SU-DHL-6 (cell line): Measurements from ENCODE around the gene SFMBT2.

ENCODE experiments used
- H2AFZ ChIP-seq: fragments of 200-600 bp; sonication (generic); 2 replicates; pipeline ENCODE4 v1.6.1; 2014; ENCODE audit warnings: low read depth, mild to moderate bottlenecking, moderate library complexity, mixed read lengths, antibody characterized with exemption, low read length; ENCODE audit not compliant: severe bottlenecking
- H3F3A ChIP-seq: fragments of 200-600 bp; shearing (Covaris generic); 2 replicates; pipeline ENCODE4 v1.6.0; 2016; ENCODE audit warnings: antibody characterized with exemption, mild to moderate bottlenecking; ENCODE audit not compliant: insufficient read depth
- H3K27ac ChIP-seq: fragments of 200-600 bp; sonication (generic); 2 replicates; pipeline ENCODE4 v1.5.1; 2016; ENCODE audit warnings: low read depth, mild to moderate bottlenecking, low read length, moderate library complexity, mixed read lengths
- H3K27me3 ChIP-seq: fragments of 200-600 bp; sonication (generic), shearing (Covaris generic); 2 replicates; pipeline ENCODE4 v1.6.0; 2014; ENCODE audit warnings: mild to moderate bottlenecking, low read length
- H3K36me3 ChIP-seq: fragments of 200-600 bp; sonication (generic); 2 replicates; pipeline ENCODE4 v1.6.1; 2014; ENCODE audit warnings: mild to moderate bottlenecking, low read length, mixed read lengths
- H3K4me2 ChIP-seq: fragments of 300-600, 200-600 bp; shearing (Covaris generic), sonication (generic); 2 replicates; pipeline ENCODE4 v1.6.0; 2014; ENCODE audit warnings: low read length, low read depth, mild to moderate bottlenecking; ENCODE audit not compliant: poor library complexity, severe bottlenecking
- H3K4me3 ChIP-seq: fragments of 200-600 bp; sonication (generic); 2 replicates; pipeline ENCODE4 v1.5.1; 2014; ENCODE audit warnings: antibody characterized with exemption, low read length, mild to moderate bottlenecking, mixed read lengths; ENCODE audit not compliant: insufficient read depth, poor library complexity, severe bottlenecking
- H3K79me2 ChIP-seq: fragments of 200-600 bp; sonication (generic); 2 replicates; pipeline ENCODE4 v1.6.1; 2014; ENCODE audit warnings: mild to moderate bottlenecking, low read length, moderate library complexity; ENCODE audit not compliant: insufficient read depth
- H3K9ac ChIP-seq: fragments of 200-600 bp; sonication (generic); 2 replicates; pipeline ENCODE4 v1.7.0; 2014; ENCODE audit warnings: mild to moderate bottlenecking, low read length
- H3K9me2 ChIP-seq: fragments of 200-600 bp; sonication (generic); replicated peaks from 2 replicates; pipeline ENCODE4 v1.6.1; 2014; ENCODE audit warnings: low read length; ENCODE audit not compliant: insufficient read depth
- H3K9me3 ChIP-seq: fragments of 200-600 bp; sonication (generic); 2 replicates; pipeline ENCODE4 v1.6.1; 2014; ENCODE audit warnings: low read length, mixed read lengths; ENCODE audit not compliant: insufficient read depth
- H4K20me1 ChIP-seq: fragments of 200-600 bp; sonication (generic); 2 replicates; pipeline ENCODE4 v1.6.1; 2014; ENCODE audit warnings: low read depth, mild to moderate bottlenecking, antibody characterized with exemption, low read length, moderate library complexity, mixed read lengths
- EZH2phosphoT487 ChIP-seq: fragments of 200-600 bp; sonication (generic), shearing (Covaris generic); conservative IDR thresholded peaks from 2 replicates; pipeline ENCODE4 v1.6.1; 2018; ENCODE audit warnings: mild to moderate bottlenecking, antibody characterized with exemption, low read length, moderate library complexity, mixed read lengths
- TF ChIP-seq, protein P1 (sequence below): fragments of 200-600 bp; sonication (generic); IDR thresholded peaks from one replicate; pipeline ENCODE4 v1.5.1; 2017; ENCODE audit warnings: antibody characterized with exemption, mild to moderate bottlenecking, low read length, moderate library complexity; ENCODE audit not compliant: insufficient read depth, poor library complexity, severe bottlenecking

Gene SFMBT2

DNA sequence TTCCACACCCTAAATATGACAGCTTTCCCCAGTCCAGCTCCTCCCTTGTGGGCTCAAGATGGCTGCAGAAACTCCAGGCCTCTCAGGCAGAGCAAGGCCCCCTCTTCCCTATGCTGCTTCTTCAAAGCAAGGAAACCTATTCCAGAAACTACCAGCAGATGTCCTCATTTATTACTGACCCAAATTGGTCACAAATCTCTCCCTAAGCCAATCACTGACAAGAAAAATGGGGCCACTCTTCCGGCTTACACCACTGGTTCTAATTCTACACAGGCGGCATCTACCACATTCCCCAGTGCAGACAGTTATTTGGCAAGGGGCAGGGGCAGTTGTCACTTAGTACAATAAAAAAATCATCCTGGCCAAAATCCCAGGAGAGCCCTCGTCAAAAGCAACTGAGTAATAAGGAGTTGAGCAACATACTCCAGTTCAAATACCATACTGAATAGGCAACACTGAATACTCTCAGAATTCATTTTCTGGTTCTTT lies 150.4 kb downstream of the SFMBT2 start:
- Histone ChIP-seq H3K79me2 (no peaks in the 10 kb centered on the region), H3K9ac (no peak overlapping the region), H3F3A (no peaks in the 10 kb centered on the region)

GRCh38 chr10:7258948-7259523 lies 151.8 kb downstream of the SFMBT2 start:
- Histone ChIP-seq H3K27ac (no peak overlapping the region), H3K9ac (no peak overlapping the region), H3F3A (no peaks in the 10 kb centered on the region), H3K9me2 (no peaks in the 10 kb centered on the region), H2AFZ (no peak overlapping the region), H3K4me3 (no peak overlapping the region), H4K20me1 (no peaks in the 10 kb centered on the region), H3K4me2 (no peak overlapping the region), H3K79me2 (no peaks in the 10 kb centered on the region), H3K36me3 (no peaks in the 10 kb centered on the region), H3K9me3 (no peaks in the 10 kb centered on the region), H3K27me3 (no peaks in the 10 kb centered on the region)
- TF ChIP-seq, protein P1, sequence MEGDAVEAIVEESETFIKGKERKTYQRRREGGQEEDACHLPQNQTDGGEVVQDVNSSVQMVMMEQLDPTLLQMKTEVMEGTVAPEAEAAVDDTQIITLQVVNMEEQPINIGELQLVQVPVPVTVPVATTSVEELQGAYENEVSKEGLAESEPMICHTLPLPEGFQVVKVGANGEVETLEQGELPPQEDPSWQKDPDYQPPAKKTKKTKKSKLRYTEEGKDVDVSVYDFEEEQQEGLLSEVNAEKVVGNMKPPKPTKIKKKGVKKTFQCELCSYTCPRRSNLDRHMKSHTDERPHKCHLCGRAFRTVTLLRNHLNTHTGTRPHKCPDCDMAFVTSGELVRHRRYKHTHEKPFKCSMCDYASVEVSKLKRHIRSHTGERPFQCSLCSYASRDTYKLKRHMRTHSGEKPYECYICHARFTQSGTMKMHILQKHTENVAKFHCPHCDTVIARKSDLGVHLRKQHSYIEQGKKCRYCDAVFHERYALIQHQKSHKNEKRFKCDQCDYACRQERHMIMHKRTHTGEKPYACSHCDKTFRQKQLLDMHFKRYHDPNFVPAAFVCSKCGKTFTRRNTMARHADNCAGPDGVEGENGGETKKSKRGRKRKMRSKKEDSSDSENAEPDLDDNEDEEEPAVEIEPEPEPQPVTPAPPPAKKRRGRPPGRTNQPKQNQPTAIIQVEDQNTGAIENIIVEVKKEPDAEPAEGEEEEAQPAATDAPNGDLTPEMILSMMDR: no peak
- no peak for TF ChIP-seq EZH2phosphoT487

More for the DNA sequence above, 150.4 kb downstream of the SFMBT2 start:
- H3K9me2 ChIP-seq: no peaks in the 10 kb centered on the region
- TF ChIP-seq, protein P1: peak; percentile 27
- no peak for TF ChIP-seq EZH2phosphoT487
- no peaks in the 10 kb centered on the region for H3K9me3 ChIP-seq
- H2AFZ ChIP-seq: no peak overlapping the region
- H3K27me3 ChIP-seq: no peaks in the 10 kb centered on the region
- no peak overlapping the region for H3K4me2 ChIP-seq
- H4K20me1 ChIP-seq: no peaks in the 10 kb centered on the region
- H3K27ac ChIP-seq: no peak overlapping the region
- H3K36me3 ChIP-seq: no peaks in the 10 kb centered on the region
- no peak overlapping the region for H3K4me3 ChIP-seq

- no peaks in the 10 kb centered on the region for H3K9me3 ChIP-seq
- H3F3A ChIP-seq: no peaks in the 10 kb centered on the region
- H3K27ac ChIP-seq: no peak overlapping the region
- H3K4me2 ChIP-seq: no peak overlapping the region
- H3K4me3 ChIP-seq: no peak overlapping the region
- H2AFZ ChIP-seq: no peak overlapping the region
- H3K36me3 ChIP-seq: no peaks in the 10 kb centered on the region
- no peaks in the 10 kb centered on the region for H4K20me1 ChIP-seq
- no peaks in the 10 kb centered on the region for H3K27me3 ChIP-seq
- no peaks in the 10 kb centered on the region for H3K9me2 ChIP-seq
- TF ChIP-seq, protein P1: no peak
- TF ChIP-seq EZH2phosphoT487: no peak
- no peak overlapping the region for H3K9ac ChIP-seq
- H3K79me2 ChIP-seq: no peaks in the 10 kb centered on the region
These were observed 155.3 kb downstream of the SFMBT2 start for GRCh38 chr10:7255517-7255916.
